Measurements from ENCODE around the gene MPZL2.

DNA sequence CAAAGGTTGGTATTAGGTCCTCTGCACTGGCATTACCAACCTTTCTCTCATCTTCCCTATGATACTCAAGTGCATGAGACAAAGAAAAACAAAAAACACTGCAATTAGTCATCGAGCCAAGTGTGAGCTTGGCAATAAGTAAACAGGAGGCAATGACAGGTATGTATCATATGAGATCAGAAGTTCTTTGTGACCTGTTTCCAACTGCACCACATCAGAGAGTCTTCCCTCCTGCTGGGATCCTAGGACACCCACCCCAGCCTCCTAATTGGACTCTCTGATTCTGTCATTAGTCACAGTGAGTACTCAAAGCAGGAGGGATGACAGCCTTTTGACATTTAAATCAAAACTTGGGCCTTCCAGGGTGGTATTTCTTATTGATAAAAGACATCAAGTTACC, 31.4 kb downstream of the MPZL2 start:
- TF ChIP-seq, protein P1, sequence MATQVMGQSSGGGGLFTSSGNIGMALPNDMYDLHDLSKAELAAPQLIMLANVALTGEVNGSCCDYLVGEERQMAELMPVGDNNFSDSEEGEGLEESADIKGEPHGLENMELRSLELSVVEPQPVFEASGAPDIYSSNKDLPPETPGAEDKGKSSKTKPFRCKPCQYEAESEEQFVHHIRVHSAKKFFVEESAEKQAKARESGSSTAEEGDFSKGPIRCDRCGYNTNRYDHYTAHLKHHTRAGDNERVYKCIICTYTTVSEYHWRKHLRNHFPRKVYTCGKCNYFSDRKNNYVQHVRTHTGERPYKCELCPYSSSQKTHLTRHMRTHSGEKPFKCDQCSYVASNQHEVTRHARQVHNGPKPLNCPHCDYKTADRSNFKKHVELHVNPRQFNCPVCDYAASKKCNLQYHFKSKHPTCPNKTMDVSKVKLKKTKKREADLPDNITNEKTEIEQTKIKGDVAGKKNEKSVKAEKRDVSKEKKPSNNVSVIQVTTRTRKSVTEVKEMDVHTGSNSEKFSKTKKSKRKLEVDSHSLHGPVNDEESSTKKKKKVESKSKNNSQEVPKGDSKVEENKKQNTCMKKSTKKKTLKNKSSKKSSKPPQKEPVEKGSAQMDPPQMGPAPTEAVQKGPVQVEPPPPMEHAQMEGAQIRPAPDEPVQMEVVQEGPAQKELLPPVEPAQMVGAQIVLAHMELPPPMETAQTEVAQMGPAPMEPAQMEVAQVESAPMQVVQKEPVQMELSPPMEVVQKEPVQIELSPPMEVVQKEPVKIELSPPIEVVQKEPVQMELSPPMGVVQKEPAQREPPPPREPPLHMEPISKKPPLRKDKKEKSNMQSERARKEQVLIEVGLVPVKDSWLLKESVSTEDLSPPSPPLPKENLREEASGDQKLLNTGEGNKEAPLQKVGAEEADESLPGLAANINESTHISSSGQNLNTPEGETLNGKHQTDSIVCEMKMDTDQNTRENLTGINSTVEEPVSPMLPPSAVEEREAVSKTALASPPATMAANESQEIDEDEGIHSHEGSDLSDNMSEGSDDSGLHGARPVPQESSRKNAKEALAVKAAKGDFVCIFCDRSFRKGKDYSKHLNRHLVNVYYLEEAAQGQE (IDR thresholded peaks at IDR 0.05; ENCODE audit: borderline replicate concordance): no peak
- TF ChIP-seq, protein P1 (CRISPR knock-in tag; IDR thresholded peaks at IDR 0.05; ENCODE audit: low read depth): no peak
- TF ChIP-seq ZKSCAN8 (CRISPR knock-in tag; IDR thresholded peaks at IDR 0.05) (no peak), CTCF (IDR thresholded peaks at IDR 0.05 in 2 of 3, conservative IDR thresholded peaks at IDR 0.05 in 1 of 3; ENCODE audit: insufficient read depth in 2 of 3, low read depth in 1 of 3, low read length in 3 of 3) (no peak), PRMT5 (CRISPR knock-in tag; IDR thresholded peaks at IDR 0.05) (no peak), MIER1 (IDR thresholded peaks at IDR 0.05; ENCODE audit: low read depth) (no peak), EP300 (IDR thresholded peaks at IDR 0.05; ENCODE audit: low read length) (no peak), POLR2A (conservative IDR thresholded peaks at IDR 0.05) (no peak), JUND (IDR thresholded peaks at IDR 0.05; ENCODE audit: borderline replicate concordance, low read depth, low read length) (no peak), JUND (tag; IDR thresholded peaks at IDR 0.05; ENCODE audit: borderline replicate concordance, low read depth, low read length) (no peak), CREB1 (IDR thresholded peaks at IDR 0.05) (no peak), CREB1 (CRISPR knock-in tag; IDR thresholded peaks at IDR 0.05) (no peak)

Measured in K562 (cell line).